Stimulated activated naive B cell treated with anti-CD40 and anti-IgM and Interleukin-4, amounts not matched to agents 10 μg/mL and 1 μg/mL and 100 μg/mL, for 72 hours (primary cell): ENCODE data around the gene F7.

Source experiments
- ATAC-seq, 2 donors: fragments of 150-1000 bp; cut with Tn5 transposase; replicated peaks; 2 replicates each; pipeline ENCODE4 v1.10.0; 2021; ENCODE audit warnings: moderate library complexity in 1 of 2
- DNase-seq: peaks from one replicate; pipeline ENCODE4 v3.0.0; 2021
- H3K27ac Mint-ChIP-seq: one replicate; pipeline ENCODE4 v1.8.0; 2022; ENCODE audit warnings: mild to moderate bottlenecking, mixed read lengths
- H3K27me3 Mint-ChIP-seq, 2 donors: one replicate each; pipeline ENCODE4 v1.8.0; 2022; ENCODE audit warnings: mixed read lengths in 2 of 2
- H3K36me3 Mint-ChIP-seq, 2 donors: one replicate each; pipeline ENCODE4 v1.8.0; 2022; ENCODE audit warnings: mixed read lengths in 2 of 2, mild to moderate bottlenecking in 1 of 2
- H3K4me1 Mint-ChIP-seq, 2 donors: one replicate each; pipeline ENCODE4 v1.8.0; 2022; ENCODE audit warnings: mixed read lengths in 2 of 2, mild to moderate bottlenecking in 1 of 2
- H3K4me3 Mint-ChIP-seq, 2 donors: one replicate each; pipeline ENCODE4 v1.8.0; 2022; ENCODE audit warnings: mild to moderate bottlenecking in 2 of 2, mixed read lengths in 2 of 2, moderate library complexity in 1 of 2
- H3K9me3 Mint-ChIP-seq, 2 donors: one replicate each; pipeline ENCODE4 v1.8.0; 2022; ENCODE audit warnings: mixed read lengths in 2 of 2, mild to moderate bottlenecking in 1 of 2

The F7 gene

DNA sequence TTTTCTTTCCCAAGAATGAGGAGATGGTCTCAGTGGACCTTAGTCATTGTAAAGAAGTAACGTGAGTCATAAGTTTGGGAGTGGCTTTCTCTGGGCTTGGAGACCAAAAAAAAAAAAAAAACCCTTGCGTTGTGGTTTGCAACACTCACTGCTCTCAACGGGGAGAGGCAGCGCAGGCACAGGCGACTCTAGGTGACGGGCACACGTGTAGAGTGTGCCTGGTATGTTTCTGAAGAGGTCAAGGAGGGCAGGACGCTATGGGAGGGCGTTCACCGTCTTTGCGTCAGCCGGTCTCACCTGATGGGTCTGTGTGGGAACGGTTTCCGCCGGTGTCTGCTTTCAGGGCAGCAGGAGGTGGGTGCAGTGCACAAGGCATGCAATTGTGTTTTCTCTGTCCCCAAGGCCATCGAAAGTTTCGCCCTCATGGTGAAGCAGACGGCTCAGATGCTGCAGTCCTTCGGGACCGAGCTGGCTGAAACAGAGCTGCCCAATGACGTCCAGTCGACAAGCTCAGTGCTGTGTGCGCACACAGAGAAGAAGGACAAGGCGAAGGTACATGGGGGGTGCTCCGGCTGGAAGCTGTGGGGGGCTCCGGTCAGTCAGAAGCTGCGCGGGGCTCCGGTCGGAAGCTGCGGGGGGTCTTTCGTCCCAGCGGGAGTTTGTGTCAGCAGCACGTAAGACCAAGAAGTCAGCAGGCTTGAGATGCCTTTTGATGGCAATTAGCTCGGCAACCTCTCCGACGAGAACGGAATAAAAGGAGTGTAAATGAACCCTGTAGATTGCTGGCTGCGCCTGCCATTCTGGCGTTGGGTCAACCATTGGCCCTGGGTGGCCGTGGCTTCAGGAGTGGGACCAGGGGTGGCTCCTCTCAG is 40.8 kb upstream of the F7 start:
- Mint-ChIP-seq H3K27ac (no peak overlapping the region), H3K36me3 (peaks cover 14 to 18% of the 10 kb centered on the region in 2 donors), H3K4me3 (no peak overlapping the region), H3K27me3 (no peaks in the 10 kb centered on the region), H3K4me1 (no peaks in the 10 kb centered on the region), H3K9me3 (no peaks in the 10 kb centered on the region)
- DNase-seq = no peak
- no peak for ATAC-seq

DNA sequence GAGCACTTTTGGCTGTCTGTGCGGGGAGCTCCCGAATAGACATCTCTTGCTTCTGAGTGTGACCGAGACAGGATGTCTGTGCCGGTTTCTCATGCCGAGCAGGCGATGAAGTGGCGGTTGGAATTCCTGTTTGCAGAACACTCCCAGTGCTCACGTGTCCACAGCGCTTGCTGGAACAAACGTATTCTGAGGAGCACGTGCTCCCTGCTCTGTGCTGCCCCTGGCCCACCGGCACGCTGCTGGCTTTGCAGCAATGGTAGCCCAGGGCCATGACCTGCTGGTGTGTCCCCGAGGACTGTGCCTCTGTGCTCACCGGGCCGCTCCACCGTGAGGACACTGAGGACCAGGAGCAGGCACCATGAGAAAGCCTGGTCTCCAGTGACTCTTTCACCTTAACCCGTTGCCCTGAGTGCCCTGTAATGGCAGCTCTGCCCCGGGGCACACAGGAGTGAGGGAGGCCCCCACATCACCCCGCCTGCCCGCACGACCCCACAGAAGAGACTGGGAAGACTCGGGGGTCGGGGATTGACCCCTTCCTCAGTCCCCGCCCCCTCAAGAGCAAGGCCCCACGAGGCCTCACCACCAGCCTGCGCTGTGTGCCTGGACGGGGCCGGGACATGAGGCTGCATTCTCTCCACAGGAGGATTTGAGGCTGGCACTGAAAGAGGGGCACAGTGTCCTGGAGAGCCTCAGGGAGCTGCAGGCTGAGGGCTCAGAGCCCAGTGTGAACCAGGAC is 40.0 kb upstream of the F7 start:
- DNase-seq (no peak), ATAC-seq (no peak)
- Mint-ChIP-seq H3K9me3 (no peaks in the 10 kb centered on the region), H3K4me1 (no peaks in the 10 kb centered on the region), H3K4me3 (no peak overlapping the region), H3K27ac (no peak overlapping the region), H3K27me3 (no peaks in the 10 kb centered on the region), H3K36me3 (peaks cover 15 to 19% of the 10 kb centered on the region in 2 donors)

GRCh38 chr13:113066142-113066455 is 39.5 kb upstream of the F7 start:
- H3K4me1 Mint-ChIP-seq = no peaks in the 10 kb centered on the region
- peaks cover 19 to 24% of the 10 kb centered on the region in 2 donors for H3K36me3 Mint-ChIP-seq
- ATAC-seq (no peak), DNase-seq (no peak)
- H3K27me3 Mint-ChIP-seq = no peaks in the 10 kb centered on the region
- no peaks in the 10 kb centered on the region for H3K9me3 Mint-ChIP-seq
- H3K27ac Mint-ChIP-seq = no peak overlapping the region
- H3K4me3 Mint-ChIP-seq = no peak overlapping the region

- no peak overlapping the region for H3K27ac Mint-ChIP-seq
- DNase-seq (no peak), ATAC-seq (no peak)
- H3K27me3 Mint-ChIP-seq = no peaks in the 10 kb centered on the region
- peaks cover 3 to 4% of the 10 kb centered on the region in 2 donors for H3K9me3 Mint-ChIP-seq
- H3K36me3 Mint-ChIP-seq = peaks cover 23 to 30% of the 10 kb centered on the region in 2 donors
- no peaks in the 10 kb centered on the region for H3K4me1 Mint-ChIP-seq
- no peak overlapping the region for H3K4me3 Mint-ChIP-seq
Observed at GRCh38 chr13:113066746-113067145, 38.8 kb upstream of the F7 start.

DNA sequence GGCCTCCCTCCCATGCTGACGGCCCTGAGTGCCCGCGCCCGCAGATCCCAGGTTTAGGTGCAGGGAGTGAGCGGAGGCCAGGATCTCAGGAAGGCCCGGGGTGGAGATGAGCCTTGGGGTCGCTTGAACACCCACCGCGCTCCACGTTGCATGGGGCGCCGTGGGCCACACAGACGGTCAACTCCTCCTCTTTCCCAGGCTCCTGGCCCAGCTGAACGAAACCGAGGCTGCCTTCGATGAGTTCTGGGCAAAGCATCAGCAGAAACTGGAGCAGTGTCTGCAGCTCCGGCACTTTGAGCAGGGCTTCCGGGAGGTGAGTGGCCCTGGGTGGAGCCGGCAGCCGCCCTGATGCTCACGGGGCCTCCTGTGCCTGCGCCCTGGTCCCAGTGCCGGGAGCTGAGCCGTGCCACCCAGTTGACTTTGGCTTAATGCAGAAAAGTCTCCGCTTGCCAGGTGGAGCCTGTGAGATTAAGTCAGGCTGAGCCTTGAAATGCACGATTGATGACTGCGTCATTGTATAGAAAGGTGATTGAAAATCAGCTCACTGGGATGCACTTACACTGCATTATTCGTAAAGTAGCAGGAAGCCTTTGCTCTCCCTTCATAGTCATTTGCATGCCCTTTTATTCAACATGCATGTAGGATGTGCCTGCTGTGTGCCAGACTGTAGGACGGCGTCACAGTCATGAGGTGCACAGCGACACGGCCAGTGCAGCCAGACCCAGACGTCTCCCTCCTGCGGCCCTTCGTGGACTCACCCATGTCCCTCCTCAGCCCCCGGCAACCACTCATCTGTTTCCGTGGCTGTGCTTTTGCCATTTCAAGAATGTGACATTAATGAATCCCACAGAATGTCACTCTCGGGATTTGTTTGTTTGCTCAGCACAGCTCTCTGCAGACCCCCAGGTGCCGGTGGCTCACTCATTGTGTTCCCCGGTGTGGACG is 35.5 kb upstream of the F7 start:
- Mint-ChIP-seq H3K9me3 (peaks cover 4 to 12% of the 10 kb centered on the region in 2 donors), H3K27ac (no peak overlapping the region), H3K4me1 (no peaks in the 10 kb centered on the region)

GRCh38 chr13:113070855-113071254 is 34.7 kb upstream of the F7 start:
- DNase-seq = no peak
- Mint-ChIP-seq H3K36me3 (peaks cover 32 to 46% of the 10 kb centered on the region in 2 donors), H3K27me3 (no peaks in the 10 kb centered on the region), H3K27ac (no peak overlapping the region), H3K4me3 (no peak overlapping the region), H3K4me1 (no peaks in the 10 kb centered on the region), H3K9me3 (peaks cover 4 to 12% of the 10 kb centered on the region in 2 donors)
- no peak for ATAC-seq

More for the DNA sequence above, 35.5 kb upstream of the F7 start:
- DNase-seq (no peak), ATAC-seq (no peak)
- no peaks in the 10 kb centered on the region for H3K27me3 Mint-ChIP-seq
- no peak overlapping the region for H3K4me3 Mint-ChIP-seq
- H3K36me3 Mint-ChIP-seq = peaks cover 27 to 42% of the 10 kb centered on the region in 2 donors

- ATAC-seq (no peak), DNase-seq (no peak)
- Mint-ChIP-seq H3K4me3 (no peak overlapping the region), H3K4me1 (no peaks in the 10 kb centered on the region), H3K9me3 (peaks cover 4 to 12% of the 10 kb centered on the region in 2 donors), H3K36me3 (peaks cover 36 to 46% of the 10 kb centered on the region in 2 donors), H3K27ac (no peak overlapping the region), H3K27me3 (no peaks in the 10 kb centered on the region)
Observed at GRCh38 chr13:113072376-113072775, 33.2 kb upstream of the F7 start.

DNA sequence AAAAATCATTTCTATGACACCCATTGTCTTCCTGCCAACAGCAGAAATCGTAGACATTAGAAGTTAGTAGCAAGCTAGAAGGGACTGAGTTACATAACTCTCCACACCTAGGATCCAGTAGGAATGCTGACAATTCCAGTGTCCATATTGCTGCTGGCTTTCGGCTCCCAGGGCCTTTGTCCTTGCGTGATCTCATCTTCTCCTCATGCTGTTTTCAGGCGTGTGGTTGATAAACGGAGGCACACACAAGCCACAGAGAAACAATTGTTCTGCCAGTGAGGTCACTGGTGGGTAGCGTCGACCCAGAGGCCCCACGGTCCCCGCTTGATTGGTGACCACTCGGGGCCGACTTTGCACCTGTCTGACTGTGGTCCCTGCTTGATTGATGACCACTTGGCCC is 31.6 kb upstream of the F7 start:
- Mint-ChIP-seq H3K4me1 (no peaks in the 10 kb centered on the region), H3K27me3 (no peaks in the 10 kb centered on the region), H3K4me3 (no peak overlapping the region), H3K27ac (no peak overlapping the region), H3K9me3 (peaks cover 4 to 12% of the 10 kb centered on the region in 2 donors), H3K36me3 (peaks cover 47 to 57% of the 10 kb centered on the region in 2 donors)
- DNase-seq = no peak
- ATAC-seq = no peak

DNA sequence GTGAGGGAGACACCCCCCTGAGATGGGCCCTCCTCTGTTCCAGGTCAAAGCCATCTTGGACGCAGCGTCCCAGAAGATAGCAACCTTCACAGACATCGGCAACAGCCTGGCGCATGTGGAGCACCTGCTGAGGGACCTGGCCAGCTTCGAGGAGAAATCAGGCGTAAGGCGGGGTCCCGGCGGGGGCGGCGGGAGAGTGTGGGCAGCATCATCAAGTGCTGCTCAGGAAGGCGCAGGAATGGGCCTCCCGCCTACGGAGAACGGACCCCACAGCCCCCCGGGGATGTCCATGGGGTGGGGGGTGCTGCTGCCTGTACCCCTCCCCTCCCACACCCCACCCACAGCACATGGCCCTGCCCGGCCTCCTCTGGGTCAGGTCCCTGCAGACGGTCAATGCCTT is 31.2 kb upstream of the F7 start:
- Mint-ChIP-seq H3K4me1 (no peaks in the 10 kb centered on the region), H3K27ac (no peak overlapping the region), H3K4me3 (no peak overlapping the region), H3K9me3 (peaks cover 4 to 12% of the 10 kb centered on the region in 2 donors), H3K36me3 (peaks cover 48 to 57% of the 10 kb centered on the region in 2 donors), H3K27me3 (no peaks in the 10 kb centered on the region)
- ATAC-seq = no peak
- no peak for DNase-seq

DNA sequence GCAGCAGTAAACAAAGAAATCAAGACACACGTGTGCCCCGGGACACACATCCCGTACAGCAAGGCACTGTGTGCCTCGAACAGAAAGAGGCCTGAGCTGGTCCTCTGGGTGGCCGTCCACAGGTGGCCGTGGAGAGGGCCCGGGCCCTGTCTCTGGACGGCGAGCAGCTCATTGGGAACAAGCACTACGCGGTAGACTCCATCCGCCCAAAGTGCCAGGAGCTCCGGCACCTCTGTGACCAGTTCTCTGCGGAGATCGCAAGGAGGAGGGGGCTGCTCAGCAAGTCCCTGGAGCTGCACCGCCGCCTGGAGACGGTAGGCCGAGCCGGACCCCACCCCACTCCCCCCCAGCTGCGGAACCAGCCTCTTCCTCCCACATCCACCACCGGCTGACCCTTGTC is 30.7 kb upstream of the F7 start:
- Mint-ChIP-seq H3K9me3 (peaks cover 4 to 12% of the 10 kb centered on the region in 2 donors), H3K4me3 (no peak overlapping the region)
- no peak for ATAC-seq

DNA sequence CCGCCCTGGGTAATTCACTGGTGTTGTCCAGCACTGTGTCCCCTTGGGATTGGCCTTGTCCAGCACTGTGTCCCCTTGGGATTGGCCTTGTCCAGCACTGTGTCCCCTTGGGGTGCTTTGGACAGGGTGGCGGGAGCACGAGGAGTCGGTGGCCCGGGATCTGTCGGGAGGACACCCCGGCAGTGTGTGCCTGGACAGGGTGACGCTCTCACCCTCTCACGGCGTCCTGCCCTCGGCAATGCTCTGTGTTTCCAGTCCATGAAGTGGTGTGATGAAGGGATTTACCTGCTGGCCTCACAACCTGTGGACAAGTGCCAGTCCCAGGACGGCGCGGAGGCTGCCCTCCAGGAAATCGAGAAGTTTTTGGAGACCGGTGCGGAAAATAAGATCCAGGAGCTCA is 29.9 kb upstream of the F7 start:
- H3K27ac Mint-ChIP-seq = no peak overlapping the region

More for the DNA sequence above, 30.7 kb upstream of the F7 start:
- no peak for DNase-seq
- H3K27me3 Mint-ChIP-seq = no peaks in the 10 kb centered on the region
- no peaks in the 10 kb centered on the region for H3K4me1 Mint-ChIP-seq
- H3K36me3 Mint-ChIP-seq = peaks cover 49 to 57% of the 10 kb centered on the region in 2 donors
- no peak overlapping the region for H3K27ac Mint-ChIP-seq

DNA sequence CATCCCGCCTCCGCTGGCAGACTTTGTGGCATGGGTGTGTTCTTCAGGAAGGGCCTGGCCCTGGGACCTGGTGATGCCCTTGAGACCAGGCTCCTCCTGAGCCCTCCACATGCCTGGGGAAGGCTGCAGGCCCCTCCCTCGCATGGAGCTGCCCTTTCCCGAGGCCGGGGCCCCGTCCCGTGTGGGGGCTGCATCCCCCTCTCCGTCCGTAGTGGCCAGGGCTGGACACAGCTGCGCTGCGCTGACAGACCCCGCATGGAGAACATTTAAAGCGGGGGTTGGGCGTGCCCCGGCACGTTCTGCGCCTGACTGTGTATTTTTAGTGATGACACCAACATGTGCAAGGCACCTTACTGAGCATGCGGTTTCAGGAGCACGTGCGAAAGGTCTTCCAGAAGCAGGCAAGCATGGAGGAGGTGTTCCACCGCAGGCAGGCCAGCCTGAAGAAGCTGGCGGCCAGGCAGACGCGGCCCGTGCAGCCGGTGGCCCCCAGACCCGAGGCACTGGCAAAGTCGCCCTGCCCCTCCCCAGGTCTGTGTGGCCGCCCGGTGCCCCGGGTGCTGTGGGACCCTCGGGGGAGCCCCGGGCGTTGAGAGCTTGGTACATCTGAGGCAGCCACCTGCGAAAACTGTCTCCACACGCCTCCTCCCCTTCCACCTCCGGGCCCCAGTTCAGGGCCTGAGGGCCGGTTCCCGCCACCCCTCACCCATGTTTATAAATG is 28.8 kb upstream of the F7 start:
- peaks cover 2 to 8% of the 10 kb centered on the region in 2 donors for H3K9me3 Mint-ChIP-seq
- no peaks in the 10 kb centered on the region for H3K27me3 Mint-ChIP-seq
- ATAC-seq = no peak
- H3K4me1 Mint-ChIP-seq = no peaks in the 10 kb centered on the region
- H3K36me3 Mint-ChIP-seq = peaks cover 36 to 41% of the 10 kb centered on the region in 2 donors
- H3K4me3 Mint-ChIP-seq = no peak overlapping the region
- DNase-seq = no peak
- H3K27ac Mint-ChIP-seq = no peak overlapping the region

More for the DNA sequence above, 29.9 kb upstream of the F7 start:
- no peaks in the 10 kb centered on the region for H3K4me1 Mint-ChIP-seq
- DNase-seq (no peak), ATAC-seq (no peak)
- no peak overlapping the region for H3K4me3 Mint-ChIP-seq
- peaks cover 44 to 52% of the 10 kb centered on the region in 2 donors for H3K36me3 Mint-ChIP-seq
- H3K27me3 Mint-ChIP-seq = no peaks in the 10 kb centered on the region
- H3K9me3 Mint-ChIP-seq = peaks cover 4 to 12% of the 10 kb centered on the region in 2 donors

DNA sequence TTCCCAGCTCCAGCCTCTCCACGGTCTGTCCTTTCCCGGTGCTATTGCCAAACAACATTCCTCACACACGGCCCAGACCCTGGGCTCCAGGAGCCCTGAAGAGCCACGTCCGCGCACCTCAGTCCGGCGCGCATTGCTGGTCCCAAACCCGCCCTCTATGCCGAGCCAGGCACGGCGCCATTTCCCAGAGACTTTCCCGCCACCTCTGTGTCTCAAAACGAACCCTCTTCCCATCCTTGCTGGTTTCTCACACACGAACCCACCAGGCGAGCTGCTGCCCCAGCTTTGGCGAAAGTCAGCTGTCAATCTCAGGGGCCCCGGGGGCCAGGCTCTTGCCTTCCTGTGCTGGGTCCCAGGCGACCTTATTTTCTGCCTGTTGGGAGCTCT is 28.0 kb upstream of the F7 start:
- ATAC-seq = no peak
- DNase-seq = no peak
- H3K27me3 Mint-ChIP-seq = no peaks in the 10 kb centered on the region
- no peak overlapping the region for H3K4me3 Mint-ChIP-seq
- peaks cover 34 to 35% of the 10 kb centered on the region in 2 donors for H3K36me3 Mint-ChIP-seq
- no peak overlapping the region for H3K27ac Mint-ChIP-seq
- H3K4me1 Mint-ChIP-seq = no peaks in the 10 kb centered on the region
- H3K9me3 Mint-ChIP-seq = peaks cover 2 to 6% of the 10 kb centered on the region in 2 donors
